ENCODE results near the gene TNKS1BP1. TPM values are rescaled to one million over a fixed set of nuclear protein-coding genes. Genes with fewer than 3 reads are reported as not detected.

The TNKS1BP1 gene
- total RNA-seq, 1 experiment from 2014 or later: 27.1 TPM

GRCh38 chr11:57318178-57318577 is 6.6 kb downstream of the TNKS1BP1 start:
- H3K4me1 ChIP-seq (replicated peaks): peaks cover 43% of the 10 kb centered on the region
- DNase-seq (ENCODE audit: low read depth in 1 of 2, low spot score in 2 of 2): no peak
- peaks cover 65% of the 10 kb centered on the region for H3K36me3 ChIP-seq
- no peaks in the 10 kb centered on the region for H3K9me3 ChIP-seq (replicated peaks)
- H3K27me3 ChIP-seq (replicated peaks): no peaks in the 10 kb centered on the region
- no peak overlapping the region for H3K4me3 ChIP-seq
- H3K27ac ChIP-seq: no peak overlapping the region

GRCh38 chr11:57316017-57316416 is 8.7 kb downstream of the TNKS1BP1 start:
- Histone ChIP-seq H3K27me3 (replicated peaks) (no peaks in the 10 kb centered on the region), H3K4me3 (no peak overlapping the region), H3K9me3 (replicated peaks) (no peaks in the 10 kb centered on the region), H3K4me1 (replicated peaks) (peaks cover 28% of the 10 kb centered on the region), H3K36me3 (peaks cover 81% of the 10 kb centered on the region), H3K27ac (peak overlapping the region; percentile 40; the same call in 1 of the 2 replicates)
- DNase-seq (ENCODE audit: low read depth in 1 of 2, low spot score in 2 of 2): no peak

DNA sequence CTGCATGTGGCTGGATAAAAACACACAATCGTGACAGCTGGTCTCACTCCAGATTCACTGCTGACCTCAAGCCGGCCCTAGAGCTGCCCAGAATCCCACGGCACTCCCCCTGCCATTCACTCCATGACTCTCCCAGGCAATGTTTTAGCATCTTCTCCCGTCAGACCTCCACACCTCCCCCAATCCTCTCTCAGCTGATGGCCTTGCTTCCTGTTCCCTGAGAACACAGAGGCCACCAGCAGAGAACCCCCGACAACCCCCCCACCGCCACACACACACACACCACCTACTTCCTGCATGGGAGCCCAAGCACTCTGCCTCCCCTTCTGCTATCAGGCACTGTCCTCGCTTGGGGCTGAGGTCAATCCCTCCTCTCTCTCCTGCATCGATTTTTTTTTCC is 9.3 kb downstream of the TNKS1BP1 start:
- H3K4me1 ChIP-seq (replicated peaks): peaks cover 30% of the 10 kb centered on the region
- H3K36me3 ChIP-seq: peaks cover 79% of the 10 kb centered on the region
- H3K9me3 ChIP-seq (replicated peaks): no peaks in the 10 kb centered on the region
- H3K27ac ChIP-seq: peak overlapping the region; percentile 40
- peak; percentile 86 to 89 for DNase-seq (ENCODE audit: low read depth in 1 of 2, low spot score in 2 of 2)
- no peak overlapping the region for H3K4me3 ChIP-seq
- H3K27me3 ChIP-seq (replicated peaks): no peaks in the 10 kb centered on the region

DNA sequence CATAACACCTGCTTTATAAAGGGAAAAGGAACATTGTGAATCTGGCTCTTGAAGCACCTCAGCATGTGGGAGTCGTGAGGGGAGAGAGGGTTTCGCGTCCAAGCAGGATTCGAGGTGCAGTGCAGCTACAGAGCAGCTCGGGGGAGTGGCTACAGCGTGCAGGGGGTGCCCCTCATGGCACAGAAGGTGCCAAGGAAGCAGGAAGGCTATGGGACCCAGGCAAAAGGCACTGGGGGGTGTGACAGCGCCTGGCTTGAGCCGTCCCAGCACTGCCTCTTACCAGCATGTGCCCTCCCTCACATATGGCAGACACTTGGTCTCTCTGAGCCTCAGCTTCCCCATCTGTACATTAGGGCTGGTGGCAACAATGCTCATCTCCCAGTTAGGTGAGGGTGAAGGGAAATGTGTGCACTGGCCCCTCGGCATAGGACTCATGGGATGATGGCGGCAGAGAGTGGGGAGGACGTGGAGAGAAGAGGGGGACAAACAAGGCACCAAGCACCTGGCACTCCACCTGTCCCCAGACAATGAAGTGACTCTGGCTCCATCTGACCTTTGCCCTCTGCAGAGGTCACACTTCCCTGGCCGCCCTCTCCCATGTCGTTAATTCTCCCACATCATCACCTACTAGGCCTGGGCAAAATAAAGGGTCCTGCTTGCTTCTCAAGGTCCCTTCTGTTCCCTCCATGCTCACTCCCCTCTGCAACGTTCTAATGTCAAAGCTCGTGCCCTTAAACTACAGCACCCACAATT is 10.4 kb downstream of the TNKS1BP1 start:
- Histone ChIP-seq H3K4me1 (replicated peaks) (peaks cover 36% of the 10 kb centered on the region), H3K9me3 (replicated peaks) (no peaks in the 10 kb centered on the region), H3K27me3 (replicated peaks) (no peaks in the 10 kb centered on the region), H3K4me3 (no peak overlapping the region), H3K36me3 (peaks cover 84% of the 10 kb centered on the region), H3K27ac (no peak overlapping the region)
- DNase-seq (ENCODE audit: low read depth in 1 of 2, low spot score in 2 of 2): no peak

GRCh38 chr11:57313788-57314135 is 11.0 kb downstream of the TNKS1BP1 start:
- DNase-seq (ENCODE audit: low read depth in 1 of 2, low spot score in 2 of 2): no peak

DNA sequence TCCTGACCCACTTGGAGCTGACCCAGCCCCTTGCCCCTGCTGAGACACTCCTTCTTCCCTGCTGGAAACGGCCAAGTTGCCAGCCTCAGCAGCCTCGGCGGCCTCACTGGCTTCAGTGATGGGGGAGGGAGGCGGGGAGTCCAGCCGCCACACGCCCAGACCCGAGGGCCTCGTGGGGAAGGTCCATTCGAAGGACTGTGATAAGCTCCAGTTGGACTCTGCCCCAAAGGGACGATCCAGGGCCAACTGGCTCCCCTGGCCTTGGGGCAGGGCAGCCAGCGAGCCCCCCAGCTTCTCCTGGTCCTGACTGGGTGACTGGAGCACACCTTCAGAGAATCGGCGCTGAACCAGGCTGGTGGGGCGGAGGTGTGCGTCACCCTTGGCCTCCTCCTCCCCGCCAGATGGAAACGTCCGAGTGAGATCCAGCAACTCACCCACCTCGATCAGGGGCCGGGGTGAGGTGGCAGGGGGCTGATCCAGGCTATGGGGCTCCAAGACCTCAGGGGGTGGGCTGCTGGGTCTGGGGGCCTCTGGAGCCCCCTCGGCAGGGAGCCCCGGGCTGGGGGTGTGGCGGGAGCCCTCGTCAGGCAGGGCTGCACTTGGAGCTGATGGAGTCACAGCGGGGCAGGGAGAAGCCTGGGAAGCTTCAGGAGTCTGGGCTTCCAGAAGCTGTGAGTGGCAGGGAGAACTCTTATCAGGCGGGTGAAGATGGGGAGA is 11.5 kb downstream of the TNKS1BP1 start:
- H3K36me3 ChIP-seq: peaks cover 86% of the 10 kb centered on the region
- no peak for DNase-seq (ENCODE audit: low read depth in 1 of 2, low spot score in 2 of 2)
- H3K4me3 ChIP-seq: no peak overlapping the region
- no peaks in the 10 kb centered on the region for H3K27me3 ChIP-seq (replicated peaks)
- H3K4me1 ChIP-seq (replicated peaks): peaks cover 40% of the 10 kb centered on the region
- no peaks in the 10 kb centered on the region for H3K9me3 ChIP-seq (replicated peaks)
- no peak overlapping the region for H3K27ac ChIP-seq

More at GRCh38 chr11:57313788-57314135, 11.0 kb downstream of the TNKS1BP1 start:
- Histone ChIP-seq H3K9me3 (replicated peaks) (no peaks in the 10 kb centered on the region), H3K4me3 (no peak overlapping the region), H3K27ac (no peak overlapping the region), H3K27me3 (replicated peaks) (no peaks in the 10 kb centered on the region), H3K36me3 (peaks cover 86% of the 10 kb centered on the region), H3K4me1 (replicated peaks) (peaks cover 40% of the 10 kb centered on the region)

DNA sequence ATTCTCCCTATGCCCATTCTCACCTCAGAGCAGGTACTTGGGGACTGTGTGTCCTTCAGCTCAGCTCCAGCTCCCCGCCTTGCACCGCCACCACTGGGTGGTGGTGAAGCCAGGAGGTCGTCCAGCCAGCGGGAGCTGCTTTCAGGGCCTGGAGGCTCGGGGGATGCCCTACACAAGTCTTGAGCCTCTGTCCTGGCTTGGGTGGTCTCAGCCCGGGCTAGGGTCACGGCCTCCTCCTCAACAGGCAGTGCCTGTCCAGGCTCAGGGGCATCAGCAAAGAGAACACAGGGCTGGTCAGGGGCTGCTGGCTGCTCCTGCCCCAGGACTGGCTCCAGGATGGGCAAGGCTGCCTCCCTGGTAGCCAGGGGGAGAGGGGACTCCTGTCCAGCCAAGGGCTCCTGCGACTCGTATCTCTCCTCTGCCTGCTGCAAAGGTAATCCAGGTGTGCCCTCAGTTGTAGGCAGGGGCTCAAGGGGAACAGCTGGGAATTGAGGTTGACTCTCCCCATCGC is 12.2 kb downstream of the TNKS1BP1 start:
- H3K9me3 ChIP-seq (replicated peaks): no peaks in the 10 kb centered on the region
- no peak for DNase-seq (ENCODE audit: low read depth in 1 of 2, low spot score in 2 of 2)
- no peaks in the 10 kb centered on the region for H3K27me3 ChIP-seq (replicated peaks)
- H3K4me3 ChIP-seq: no peak overlapping the region
- H3K36me3 ChIP-seq: peaks cover 86% of the 10 kb centered on the region
- no peak overlapping the region for H3K27ac ChIP-seq
- H3K4me1 ChIP-seq (replicated peaks): peaks cover 40% of the 10 kb centered on the region

DNA sequence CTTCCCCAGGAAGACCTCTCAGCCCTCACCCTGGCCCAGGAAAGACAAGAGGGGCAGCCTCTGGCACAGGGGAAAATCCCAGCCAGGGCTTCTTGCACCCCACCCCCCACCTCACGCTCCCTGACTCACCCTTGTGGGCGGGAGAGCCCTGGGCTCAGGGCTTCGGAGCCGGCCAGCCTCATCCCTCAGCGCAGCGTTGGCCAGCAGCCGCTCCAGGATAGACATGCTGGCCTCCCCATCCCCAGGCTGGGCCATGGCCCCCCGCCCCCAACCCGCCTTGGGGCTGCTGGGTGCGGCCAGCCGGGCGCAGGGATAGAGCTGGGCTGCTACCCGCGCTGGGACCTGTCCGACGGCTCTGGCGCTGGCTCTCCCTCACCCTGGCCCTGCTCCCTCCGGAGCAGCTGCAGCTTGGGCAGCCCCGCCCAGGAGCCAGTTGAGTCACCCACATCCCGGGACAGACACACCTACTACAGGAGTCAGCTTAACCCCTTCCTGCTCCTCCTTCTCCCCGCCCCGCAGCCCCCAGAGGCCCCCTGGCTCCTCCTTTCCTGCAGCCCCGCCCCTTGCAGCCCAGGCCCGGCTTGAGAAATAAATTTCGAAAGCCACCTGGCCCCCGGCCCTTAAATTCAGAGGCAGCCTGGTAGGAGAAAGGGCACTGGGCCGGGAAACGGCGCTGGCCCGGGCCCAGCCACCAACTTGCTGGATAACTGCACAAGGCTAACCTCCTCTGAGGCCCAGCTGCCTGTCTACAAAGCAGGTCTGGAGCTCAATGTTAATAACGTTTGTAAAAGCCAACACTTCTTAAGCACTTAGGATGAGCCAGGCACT is 13.4 kb downstream of the TNKS1BP1 start:
- Histone ChIP-seq H3K27ac (peak overlapping the region; percentile 55), H3K4me1 (replicated peaks) (peaks cover 38% of the 10 kb centered on the region), H3K27me3 (replicated peaks) (no peaks in the 10 kb centered on the region), H3K9me3 (replicated peaks) (no peaks in the 10 kb centered on the region), H3K36me3 (peaks cover 77% of the 10 kb centered on the region), H3K4me3 (peak overlapping the region; percentile 46)
- DNase-seq (ENCODE audit: low read depth in 1 of 2, low spot score in 2 of 2): peak; percentile 93 to 97

DNA sequence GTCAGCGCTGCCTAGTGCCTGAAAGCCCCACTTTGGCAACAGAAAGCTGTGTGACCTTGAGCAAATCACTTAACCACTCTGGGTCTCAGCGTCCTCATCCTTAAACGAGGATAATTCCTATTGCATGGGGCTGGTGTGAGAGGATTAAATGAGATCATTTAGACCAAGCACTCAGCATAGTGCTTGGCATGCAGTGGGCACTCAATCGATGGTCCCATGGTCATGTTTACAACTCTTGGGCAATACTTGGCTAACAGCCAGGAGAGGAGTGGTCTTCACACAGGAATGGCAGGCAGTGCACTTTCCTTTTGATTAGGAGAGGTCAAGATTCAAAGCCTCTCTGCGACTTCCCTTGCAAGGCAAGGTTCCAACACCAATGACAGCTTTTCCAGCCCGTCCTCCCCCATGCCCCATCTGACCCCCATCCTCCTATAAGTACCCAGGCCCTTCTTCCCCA is 14.1 kb downstream of the TNKS1BP1 start:
- no peak for DNase-seq (ENCODE audit: low read depth in 1 of 2, low spot score in 2 of 2)
- Histone ChIP-seq H3K27ac (peak overlapping the region; percentile 55), H3K9me3 (replicated peaks) (no peaks in the 10 kb centered on the region), H3K36me3 (peaks cover 79% of the 10 kb centered on the region), H3K4me1 (replicated peaks) (peaks cover 31% of the 10 kb centered on the region), H3K27me3 (replicated peaks) (no peaks in the 10 kb centered on the region), H3K4me3 (peak overlapping the region; percentile 46)

DNA sequence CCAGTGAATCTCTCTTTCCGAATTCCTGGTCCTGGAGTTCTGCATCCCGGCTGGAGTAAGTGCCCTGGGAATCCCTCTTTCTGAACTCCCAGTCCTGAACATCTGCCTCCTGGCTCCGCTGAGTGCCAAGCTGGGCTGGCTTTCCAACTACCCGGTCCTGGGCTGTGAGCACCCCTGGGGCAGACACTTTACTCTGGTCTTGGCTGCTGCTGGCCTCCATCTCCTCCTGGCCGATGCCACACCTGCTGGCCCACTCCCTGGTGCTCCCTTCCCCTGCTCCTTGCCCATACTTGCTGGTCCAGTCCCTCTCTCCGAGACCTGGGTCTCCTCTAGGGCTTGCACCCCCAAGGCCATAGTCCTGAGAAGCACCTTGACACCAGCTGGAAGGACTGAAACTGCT is 14.7 kb downstream of the TNKS1BP1 start:
- DNase-seq (ENCODE audit: low read depth in 1 of 2, low spot score in 2 of 2): no peak
- H3K36me3 ChIP-seq: peaks cover 80% of the 10 kb centered on the region
- H3K4me1 ChIP-seq (replicated peaks): peaks cover 25% of the 10 kb centered on the region
- no peak overlapping the region for H3K27ac ChIP-seq
- no peaks in the 10 kb centered on the region for H3K9me3 ChIP-seq (replicated peaks)
- H3K4me3 ChIP-seq: no peak overlapping the region
- no peaks in the 10 kb centered on the region for H3K27me3 ChIP-seq (replicated peaks)

GRCh38 chr11:57309106-57310059 is 15.4 kb downstream of the TNKS1BP1 start:
- Histone ChIP-seq H3K36me3 (peaks cover 78% of the 10 kb centered on the region), H3K9me3 (replicated peaks) (no peaks in the 10 kb centered on the region), H3K27ac (no peak overlapping the region), H3K27me3 (replicated peaks) (no peaks in the 10 kb centered on the region), H3K4me1 (replicated peaks) (peaks cover 22% of the 10 kb centered on the region), H3K4me3 (no peak overlapping the region)
- DNase-seq (ENCODE audit: low read depth in 1 of 2, low spot score in 2 of 2): peak in 1 of 2 experiments; percentile 28

GRCh38 chr11:57308426-57309060 is 16.2 kb downstream of the TNKS1BP1 start:
- Histone ChIP-seq H3K27ac (no peak overlapping the region), H3K4me1 (replicated peaks) (peaks cover 22% of the 10 kb centered on the region), H3K36me3 (peaks cover 75% of the 10 kb centered on the region), H3K4me3 (no peak overlapping the region), H3K27me3 (replicated peaks) (no peaks in the 10 kb centered on the region), H3K9me3 (replicated peaks) (no peaks in the 10 kb centered on the region)
- DNase-seq (ENCODE audit: low read depth in 1 of 2, low spot score in 2 of 2): no peak
